HepG2 (cell line): ENCODE measurements around the gene DENND4C. TPM values are rescaled to one million over a fixed set of nuclear protein-coding genes. Genes with fewer than 3 reads are reported as not detected.

Experiments used
- ARNT2 ChIP-seq: sonication (generic); formaldehyde crosslinking; IDR thresholded peaks from 2 replicates; pipeline ENCODE4 v1.8.0; 2022; ENCODE audit warnings: mild to moderate bottlenecking, low read depth, missing genetic modification reagents, moderate library complexity
- DZIP1 ChIP-seq: sonication (generic); formaldehyde crosslinking; IDR thresholded peaks from 2 replicates; pipeline ENCODE4 v1.5.0; 2020; ENCODE audit warnings: mild to moderate bottlenecking, missing genetic modification reagents
- FOXK1 ChIP-seq: sonication (generic); formaldehyde crosslinking; IDR thresholded peaks from 2 replicates; pipeline ENCODE4 v1.4.0; 2020; ENCODE audit warnings: low read depth, missing genetic modification reagents, borderline replicate concordance
- IRF1 ChIP-seq: sonication (generic); formaldehyde crosslinking; IDR thresholded peaks from 2 replicates; pipeline ENCODE4 v1.4.0; 2020; ENCODE audit warnings: low read depth, mild to moderate bottlenecking, missing genetic modification reagents
- IRF9 ChIP-seq: sonication (generic); formaldehyde crosslinking; IDR thresholded peaks from 2 replicates; pipeline ENCODE4 v1.8.0; 2022; ENCODE audit warnings: missing genetic modification reagents, mild to moderate bottlenecking, borderline replicate concordance
- JARID2 ChIP-seq: sonication (generic); formaldehyde crosslinking; IDR thresholded peaks from 2 replicates; pipeline ENCODE4 v1.8.1; 2023; ENCODE audit warnings: missing genetic modification reagents, inconsistent platforms; ENCODE audit not compliant: insufficient replicate concordance
- MAFF ChIP-seq: IDR thresholded peaks from 2 replicates; pipeline ENCODE4 v1.6.1; 2011; ENCODE audit warnings: low read depth, low read length, improper control_type of control experiment
- REPIN1 ChIP-seq: sonication (generic); formaldehyde crosslinking; IDR thresholded peaks from 2 replicates; pipeline ENCODE4 v1.8.0; 2022; ENCODE audit warnings: missing genetic modification reagents, low read depth, mild to moderate bottlenecking, borderline replicate concordance
- SALL2 ChIP-seq: sonication (generic); formaldehyde crosslinking; IDR thresholded peaks from 2 replicates; pipeline ENCODE4 v1.8.1; 2023; ENCODE audit warnings: mild to moderate bottlenecking, missing genetic modification reagents, inconsistent platforms
- SOX13 ChIP-seq, 3 experiments: fragments of 450-650 bp in 1 of 3; sonication (generic) in 1 of 3; formaldehyde crosslinking in 1 of 3; IDR thresholded peaks in 2 of 3; conservative IDR thresholded peaks in 1 of 3; 2 replicates each; pipeline versions ENCODE4 v1.5.0 to v1.6.1; 2016 to 2020; ENCODE audit warnings: antibody characterized with exemption in 1 of 3, mild to moderate bottlenecking in 1 of 3, missing compliant biosample characterization in 1 of 3, missing genetic modification reagents in 1 of 3, moderate library complexity in 1 of 3
- TAF1 ChIP-seq: sonication (generic); formaldehyde crosslinking; IDR thresholded peaks from 2 replicates; pipeline ENCODE4 v1.4.0; 2020; ENCODE audit warnings: missing genetic modification reagents
- ZBTB34 ChIP-seq: sonication (generic); formaldehyde crosslinking; IDR thresholded peaks from 2 replicates; pipeline ENCODE4 v1.8.0; 2022; ENCODE audit warnings: mild to moderate bottlenecking, missing genetic modification reagents
- ZFP90 ChIP-seq: sonication (generic); formaldehyde crosslinking; IDR thresholded peaks from 2 replicates; pipeline ENCODE4 v1.8.0; 2022; ENCODE audit warnings: missing genetic modification reagents, mild to moderate bottlenecking, inconsistent platforms, borderline replicate concordance
- ZFX ChIP-seq: sonication (generic); formaldehyde crosslinking; IDR thresholded peaks from 2 replicates; pipeline ENCODE4 v1.4.0; 2020; ENCODE audit warnings: mild to moderate bottlenecking, low read depth, missing genetic modification reagents, moderate library complexity
- ZNF501 ChIP-seq: sonication (generic); formaldehyde crosslinking; IDR thresholded peaks from 2 replicates; pipeline ENCODE4 v1.5.1; 2020; ENCODE audit warnings: mild to moderate bottlenecking, moderate library complexity, missing genetic modification reagents
- ZNF572 ChIP-seq: sonication (generic); formaldehyde crosslinking; IDR thresholded peaks from 2 replicates; pipeline ENCODE4 v1.5.1; 2020; ENCODE audit warnings: mild to moderate bottlenecking, missing genetic modification reagents
- ZSCAN21 ChIP-seq: sonication (generic); formaldehyde crosslinking; IDR thresholded peaks from 2 replicates; pipeline ENCODE4 v1.8.0; 2022; ENCODE audit warnings: mild to moderate bottlenecking, missing genetic modification reagents, moderate library complexity, borderline replicate concordance
- polyA plus RNA-seq, 8 experiments: library from polyadenylated mRNA; depleted of rRNA in 3 of 8; stranded (reverse) in 7 of 8; unstranded in 1 of 8; fragments of >200 nt; fragmentation: Illumina TruSeq in 4 of 8; extraction: Trizol in 4 of 8; gene quantifications; 2 replicates each; pipeline versions ENCODE4 v1.2.1 to v1.2.3, GENCODE V29; 2011 to 2016; ENCODE audit warnings: low read depth in 4 of 8, missing spikeins in 1 of 8, mixed read lengths in 1 of 8; ENCODE audit not compliant: insufficient read depth in 1 of 8
- total RNA-seq, 5 experiments: library from RNA; depleted of rRNA; stranded (reverse); fragments of >200 nt; fragmentation: Illumina TruSeq; extraction: Trizol; gene quantifications; 2 replicates each; pipeline ENCODE4 v1.2.3, GENCODE V29; 2016; ENCODE audit warnings: low read depth in 1 of 5
- TF ChIP-seq, protein P1 (sequence below): sonication (generic); formaldehyde crosslinking; IDR thresholded peaks from 2 replicates; pipeline ENCODE4 v1.4.0; 2020; ENCODE audit warnings: missing genetic modification reagents
- TF ChIP-seq, protein P2 (sequence below): sonication (generic); formaldehyde crosslinking; IDR thresholded peaks from 2 replicates; pipeline ENCODE4 v1.5.1; 2020; ENCODE audit warnings: missing genetic modification reagents, mild to moderate bottlenecking, borderline replicate concordance

Gene DENND4C
- total and polyA plus RNA-seq, 2 of the 13 experiments (the other 11 are each of a cell fraction or from before 2014, with no cell fraction given), result 19.1 to 27.2 TPM

DNA sequence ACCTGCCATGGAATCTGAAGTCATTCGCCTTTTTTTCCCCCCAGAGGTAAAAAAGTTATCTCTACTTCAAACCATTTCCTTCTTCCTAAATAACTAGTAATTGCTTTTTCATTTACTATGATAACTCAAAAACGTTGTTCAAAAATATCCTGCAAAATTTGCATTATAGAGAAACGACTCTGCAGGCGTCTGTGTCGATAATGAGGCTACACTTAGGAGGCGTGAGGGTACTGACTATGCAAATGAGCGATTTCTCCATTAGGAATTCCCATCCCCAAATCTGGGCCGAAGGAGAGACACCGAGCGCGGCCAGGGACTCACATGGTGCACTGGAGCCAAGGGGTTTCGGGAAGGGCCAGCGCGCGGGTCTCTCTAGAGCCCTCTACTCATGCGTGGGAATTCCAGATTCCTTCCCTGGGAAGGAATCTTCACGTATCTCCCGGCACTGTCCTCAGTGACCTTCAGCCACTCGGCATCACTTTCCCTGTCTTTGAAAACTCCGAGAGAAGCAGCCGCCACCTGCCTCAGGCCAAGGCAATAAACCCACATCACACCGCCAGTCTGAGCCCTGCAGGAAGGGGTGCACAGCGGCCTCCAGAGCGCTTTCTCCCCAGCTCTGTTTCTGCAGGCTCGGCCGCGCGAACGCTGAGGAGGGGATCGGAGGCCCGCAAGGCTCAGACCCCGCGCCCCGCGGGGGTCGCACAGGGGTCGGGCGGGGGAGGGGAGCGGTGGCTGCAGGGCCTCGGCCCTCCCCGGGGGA is 718 bp upstream of the DENND4C start (continued):
- TF ChIP-seq IRF9 (CRISPR knock-in tag), result peak; percentile 9
- TF ChIP-seq, protein P1, sequence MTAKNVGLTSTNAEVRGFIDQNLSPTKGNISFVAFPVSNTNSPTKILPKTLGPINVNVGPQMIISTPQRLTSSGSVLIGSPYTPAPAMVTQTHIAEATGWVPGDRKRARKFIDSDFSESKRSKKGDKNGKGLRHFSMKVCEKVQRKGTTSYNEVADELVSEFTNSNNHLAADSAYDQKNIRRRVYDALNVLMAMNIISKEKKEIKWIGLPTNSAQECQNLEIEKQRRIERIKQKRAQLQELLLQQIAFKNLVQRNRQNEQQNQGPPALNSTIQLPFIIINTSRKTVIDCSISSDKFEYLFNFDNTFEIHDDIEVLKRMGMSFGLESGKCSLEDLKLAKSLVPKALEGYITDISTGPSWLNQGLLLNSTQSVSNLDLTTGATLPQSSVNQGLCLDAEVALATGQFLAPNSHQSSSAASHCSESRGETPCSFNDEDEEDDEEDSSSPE, result no peak; the same call in 1 of the 2 replicates
- no peak for TF ChIP-seq SOX13 (IDR thresholded peaks at IDR 0.05)
- no peak; a peak in 1 of 4 replicates for TF ChIP-seq SOX13 (CRISPR knock-in tag; conservative IDR thresholded peaks at IDR 0.05 in 1 of 2, IDR thresholded peaks at IDR 0.05 in 1 of 2)
- no peak for TF ChIP-seq FOXK1
- TF ChIP-seq ZNF572, result no peak
- TF ChIP-seq ARNT2 (CRISPR knock-in tag), result peak; percentile 56; the same call in 1 of the 2 replicates
- TF ChIP-seq SALL2 (CRISPR knock-in tag), result no peak
- no peak for TF ChIP-seq MAFF
- no peak for TF ChIP-seq ZBTB34
- TF ChIP-seq ZFX (CRISPR knock-in tag), result no peak; the same call in 1 of the 2 replicates
- TF ChIP-seq JARID2 (CRISPR knock-in tag), result no peak
- no peak for TF ChIP-seq REPIN1 (CRISPR knock-in tag)
- no peak for TF ChIP-seq DZIP1 (CRISPR knock-in tag)
- no peak; the same call in 1 of the 2 replicates for TF ChIP-seq TAF1
- no peak; the same call in 1 of the 2 replicates for TF ChIP-seq ZSCAN21 (CRISPR knock-in tag)
- TF ChIP-seq ZNF501 (CRISPR knock-in tag), result no peak
- no peak for TF ChIP-seq IRF1 (CRISPR knock-in tag)
- TF ChIP-seq, protein P2, sequence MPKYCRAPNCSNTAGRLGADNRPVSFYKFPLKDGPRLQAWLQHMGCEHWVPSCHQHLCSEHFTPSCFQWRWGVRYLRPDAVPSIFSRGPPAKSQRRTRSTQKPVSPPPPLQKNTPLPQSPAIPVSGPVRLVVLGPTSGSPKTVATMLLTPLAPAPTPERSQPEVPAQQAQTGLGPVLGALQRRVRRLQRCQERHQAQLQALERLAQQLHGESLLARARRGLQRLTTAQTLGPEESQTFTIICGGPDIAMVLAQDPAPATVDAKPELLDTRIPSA (CRISPR knock-in tag), result no peak
- no peak for TF ChIP-seq ZFP90 (CRISPR knock-in tag)
